HEK293 (cell line): ENCODE data around the gene CTSH.
A peak's percentile ranks its signal among the peaks of the same experiment; 100 is the strongest.

ENCODE experiments used
- HOXC10 ChIP-seq: sonication (generic); formaldehyde crosslinking; IDR thresholded peaks from 2 replicates; pipeline ENCODE4 v1.8.1; 2023; ENCODE audit warnings: mild to moderate bottlenecking, missing genetic modification reagents
- KLF9 ChIP-seq: fragments of 450-650 bp; formaldehyde crosslinking; IDR thresholded peaks from 2 replicates; pipeline ENCODE4 v1.5.1; 2016; ENCODE audit warnings: missing biosample characterization, missing genetic modification characterization, low read depth
- PATZ1 ChIP-seq: fragments of 450-650 bp; formaldehyde crosslinking; IDR thresholded peaks from 2 replicates; pipeline ENCODE4 v1.5.1; 2016; ENCODE audit warnings: missing biosample characterization, missing genetic modification characterization
- PBX3 ChIP-seq: sonication (generic); formaldehyde crosslinking; IDR thresholded peaks from 2 replicates; pipeline ENCODE4 v1.8.1; 2022; ENCODE audit warnings: mild to moderate bottlenecking, moderate library complexity, missing genetic modification reagents
- SCRT1 ChIP-seq: fragments of 450-650 bp; formaldehyde crosslinking; IDR thresholded peaks from 2 replicates; pipeline ENCODE4 v1.5.1; 2016; ENCODE audit warnings: missing biosample characterization, missing genetic modification characterization, borderline replicate concordance
- ZBTB8A ChIP-seq: fragments of 450-650 bp; formaldehyde crosslinking; IDR thresholded peaks from 2 replicates; pipeline ENCODE4 v1.5.1; 2016; ENCODE audit warnings: missing biosample characterization, missing genetic modification characterization
- ZEB2 ChIP-seq: fragments of 450-650 bp; formaldehyde crosslinking; IDR thresholded peaks from 2 replicates; pipeline ENCODE4 v1.5.1; 2016; ENCODE audit warnings: missing biosample characterization, missing genetic modification characterization
- ZNF121 ChIP-seq: fragments of 450-650 bp; formaldehyde crosslinking; IDR thresholded peaks from 2 replicates; pipeline ENCODE4 v1.5.1; 2016; ENCODE audit warnings: missing biosample characterization, missing genetic modification characterization
- ZNF133 ChIP-seq: fragments of 450-650 bp; formaldehyde crosslinking; IDR thresholded peaks from 2 replicates; pipeline ENCODE4 v1.5.1; 2016; ENCODE audit warnings: missing biosample characterization, missing genetic modification characterization
- ZNF223 ChIP-seq: fragments of 450-650 bp; formaldehyde crosslinking; IDR thresholded peaks from 2 replicates; pipeline ENCODE4 v1.5.1; 2016; ENCODE audit warnings: missing biosample characterization, missing genetic modification characterization
- ZNF248 ChIP-seq: fragments of 450-650 bp; formaldehyde crosslinking; IDR thresholded peaks from 2 replicates; pipeline ENCODE4 v1.5.1; 2017; ENCODE audit warnings: missing biosample characterization, missing genetic modification characterization
- ZNF335 ChIP-seq: fragments of 450-650 bp; formaldehyde crosslinking; conservative IDR thresholded peaks from 2 replicates; pipeline ENCODE4 v1.5.1; 2016; ENCODE audit warnings: missing biosample characterization, missing genetic modification characterization
- ZNF350 ChIP-seq: fragments of 450-650 bp; formaldehyde crosslinking; IDR thresholded peaks from 2 replicates; pipeline ENCODE4 v1.5.0; 2017; ENCODE audit warnings: missing biosample characterization, mild to moderate bottlenecking, missing genetic modification characterization
- ZNF394 ChIP-seq: fragments of 450-650 bp; formaldehyde crosslinking; IDR thresholded peaks from 2 replicates; pipeline ENCODE4 v1.5.1; 2016; ENCODE audit warnings: missing biosample characterization, missing genetic modification characterization, mild to moderate bottlenecking, moderate library complexity, borderline replicate concordance
- ZNF529 ChIP-seq: fragments of 450-650 bp; formaldehyde crosslinking; IDR thresholded peaks from 2 replicates; pipeline ENCODE4 v1.5.1; 2017; ENCODE audit warnings: missing genetic modification characterization, missing biosample characterization; ENCODE audit not compliant: insufficient replicate concordance
- ZNF548 ChIP-seq: fragments of 450-650 bp; formaldehyde crosslinking; IDR thresholded peaks from 2 replicates; pipeline ENCODE4 v1.5.1; 2016; ENCODE audit warnings: missing biosample characterization, missing genetic modification characterization
- ZNF560 ChIP-seq: fragments of 450-650 bp; formaldehyde crosslinking; IDR thresholded peaks from 2 replicates; pipeline ENCODE4 v1.5.1; 2017; ENCODE audit warnings: missing biosample characterization, missing genetic modification characterization, borderline replicate concordance
- ZNF621 ChIP-seq: fragments of 450-650 bp; formaldehyde crosslinking; IDR thresholded peaks from 2 replicates; pipeline ENCODE4 v1.5.1; 2017; ENCODE audit warnings: missing biosample characterization, missing genetic modification characterization
- ZNF626 ChIP-seq: fragments of 450-650 bp; sonication (Bioruptor Pico); formaldehyde crosslinking; IDR thresholded peaks from 2 replicates; pipeline ENCODE4 v1.5.1; 2018; ENCODE audit warnings: missing biosample characterization, missing genetic modification characterization, inconsistent platforms
- ZNF629 ChIP-seq: fragments of 450-650 bp; formaldehyde crosslinking; IDR thresholded peaks from 2 replicates; pipeline ENCODE4 v1.5.1; 2017; ENCODE audit warnings: missing biosample characterization, missing genetic modification characterization
- ZNF677 ChIP-seq: fragments of 450-650 bp; IDR thresholded peaks from 2 replicates; pipeline ENCODE4 v1.5.0; 2018; ENCODE audit warnings: missing biosample characterization, mild to moderate bottlenecking, missing genetic modification characterization, moderate library complexity
- ZNF747 ChIP-seq: fragments of 450-650 bp; formaldehyde crosslinking; IDR thresholded peaks from 2 replicates; pipeline ENCODE4 v1.5.1; 2016; ENCODE audit warnings: missing biosample characterization, missing genetic modification characterization
- ZNF777 ChIP-seq: fragments of 450-650 bp; formaldehyde crosslinking; IDR thresholded peaks from 2 replicates; pipeline ENCODE4 v1.5.1; 2017; ENCODE audit warnings: missing biosample characterization, missing genetic modification characterization, borderline replicate concordance
- ZNF785 ChIP-seq: fragments of 450-650 bp; formaldehyde crosslinking; IDR thresholded peaks from 2 replicates; pipeline ENCODE4 v1.5.1; 2016; ENCODE audit warnings: missing biosample characterization, missing genetic modification characterization
- TF ChIP-seq, protein P1 (sequence below): fragments of 450-650 bp; formaldehyde crosslinking; IDR thresholded peaks from 2 replicates; pipeline ENCODE4 v1.5.1; 2017; ENCODE audit warnings: missing biosample characterization, mild to moderate bottlenecking, missing genetic modification characterization, moderate library complexity
- TF ChIP-seq, protein P2 (sequence below): fragments of 450-650 bp; formaldehyde crosslinking; IDR thresholded peaks from 2 replicates; pipeline ENCODE4 v1.5.1; 2016; ENCODE audit warnings: missing biosample characterization, missing genetic modification characterization
- TF ChIP-seq, protein P3 (sequence below): fragments of 450-650 bp; formaldehyde crosslinking; IDR thresholded peaks from 2 replicates; pipeline ENCODE4 v1.5.1; 2016; ENCODE audit warnings: missing biosample characterization, missing genetic modification characterization, low read depth
- TF ChIP-seq, protein P4 (sequence below): fragments of 450-650 bp; formaldehyde crosslinking; IDR thresholded peaks from 2 replicates; pipeline ENCODE4 v1.5.1; 2016; ENCODE audit warnings: missing biosample characterization, missing genetic modification characterization

The CTSH gene

DNA sequence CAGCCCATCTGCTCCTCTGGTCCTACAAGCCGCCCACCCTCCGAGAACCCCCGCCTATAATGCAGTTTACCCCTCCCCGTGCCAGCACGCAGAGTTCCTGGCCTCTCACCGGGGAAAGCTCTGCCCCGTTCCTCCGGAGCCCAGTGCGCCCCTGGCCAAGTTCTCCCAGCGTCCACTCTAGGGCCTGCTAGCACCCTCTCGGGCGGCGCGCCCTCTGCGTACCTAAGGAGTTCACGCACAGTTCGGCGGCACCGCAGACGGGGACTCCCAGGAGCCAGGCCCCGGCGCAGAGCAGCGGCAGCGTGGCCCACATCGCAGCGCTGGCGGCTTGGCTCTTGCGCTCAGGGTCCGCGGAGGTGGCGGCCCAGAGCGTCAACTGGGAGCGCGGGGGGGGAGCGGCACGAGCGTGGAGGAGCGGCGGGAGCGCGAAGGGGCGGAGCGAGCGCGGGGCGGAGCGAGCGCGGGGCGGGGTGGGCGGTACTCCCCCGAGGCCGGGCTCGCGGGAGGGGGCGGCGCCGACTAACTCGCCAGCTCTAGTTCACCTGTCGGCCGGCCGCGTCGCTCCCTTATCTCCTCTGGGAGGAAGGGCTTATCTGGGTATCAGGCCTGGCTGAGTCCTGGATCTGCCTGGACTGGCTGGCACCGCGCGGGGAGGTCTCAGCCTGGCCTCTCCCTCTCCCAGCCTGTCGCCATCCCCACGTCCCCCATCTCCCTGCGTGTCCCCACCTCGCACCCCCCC lies at the start of gene CTSH (continued):
- TF ChIP-seq PATZ1 (0 out of 2 replicates have a peak, but pooled peaks have one; percentile 43), ZNF785 (tag by site-specific recombination) (0 out of 2 replicates have a peak, but pooled peaks have one; percentile 21), ZNF223 (no peak), ZNF335 (tag by site-specific recombination) (peak; percentile 32; the same call in 1 of the 2 replicates), KLF9 (tag by site-specific recombination) (no peak), ZNF560 (no peak), ZNF248 (tag by site-specific recombination) (no peak), ZNF626 (tag by site-specific recombination) (no peak), ZEB2 (tag by site-specific recombination) (no peak), ZNF747 (tag by site-specific recombination) (no peak), ZNF621 (tag by site-specific recombination) (no peak), ZNF133 (tag by site-specific recombination) (no peak), PBX3 (CRISPR knock-in tag) (no peak), SCRT1 (tag by site-specific recombination) (no peak), HOXC10 (CRISPR knock-in tag) (no peak), ZNF529 (no peak), ZNF548 (tag by site-specific recombination) (no peak), ZNF677 (no peak), ZNF394 (no peak), ZNF121 (tag by site-specific recombination) (peak; percentile 64; the same call in 1 of the 2 replicates), ZNF629 (no peak), ZBTB8A (no peak), ZNF350 (tag by site-specific recombination) (no peak), ZNF777 (tag by site-specific recombination) (no peak)
- TF ChIP-seq, protein P1, sequence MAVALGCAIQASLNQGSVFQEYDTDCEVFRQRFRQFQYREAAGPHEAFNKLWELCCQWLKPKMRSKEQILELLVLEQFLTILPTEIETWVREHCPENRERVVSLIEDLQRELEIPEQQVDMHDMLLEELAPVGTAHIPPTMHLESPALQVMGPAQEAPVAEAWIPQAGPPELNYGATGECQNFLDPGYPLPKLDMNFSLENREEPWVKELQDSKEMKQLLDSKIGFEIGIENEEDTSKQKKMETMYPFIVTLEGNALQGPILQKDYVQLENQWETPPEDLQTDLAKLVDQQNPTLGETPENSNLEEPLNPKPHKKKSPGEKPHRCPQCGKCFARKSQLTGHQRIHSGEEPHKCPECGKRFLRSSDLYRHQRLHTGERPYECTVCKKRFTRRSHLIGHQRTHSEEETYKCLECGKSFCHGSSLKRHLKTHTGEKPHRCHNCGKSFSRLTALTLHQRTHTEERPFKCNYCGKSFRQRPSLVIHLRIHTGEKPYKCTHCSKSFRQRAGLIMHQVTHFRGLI: no peak
- TF ChIP-seq, protein P2, sequence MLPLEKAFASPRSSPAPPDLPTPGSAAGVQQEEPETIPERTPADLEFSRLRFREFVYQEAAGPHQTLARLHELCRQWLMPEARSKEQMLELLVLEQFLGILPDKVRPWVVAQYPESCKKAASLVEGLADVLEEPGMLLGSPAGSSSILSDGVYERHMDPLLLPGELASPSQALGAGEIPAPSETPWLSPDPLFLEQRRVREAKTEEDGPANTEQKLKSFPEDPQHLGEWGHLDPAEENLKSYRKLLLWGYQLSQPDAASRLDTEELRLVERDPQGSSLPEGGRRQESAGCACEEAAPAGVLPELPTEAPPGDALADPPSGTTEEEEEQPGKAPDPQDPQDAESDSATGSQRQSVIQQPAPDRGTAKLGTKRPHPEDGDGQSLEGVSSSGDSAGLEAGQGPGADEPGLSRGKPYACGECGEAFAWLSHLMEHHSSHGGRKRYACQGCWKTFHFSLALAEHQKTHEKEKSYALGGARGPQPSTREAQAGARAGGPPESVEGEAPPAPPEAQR (tag by site-specific recombination): no peak
- TF ChIP-seq, protein P3, sequence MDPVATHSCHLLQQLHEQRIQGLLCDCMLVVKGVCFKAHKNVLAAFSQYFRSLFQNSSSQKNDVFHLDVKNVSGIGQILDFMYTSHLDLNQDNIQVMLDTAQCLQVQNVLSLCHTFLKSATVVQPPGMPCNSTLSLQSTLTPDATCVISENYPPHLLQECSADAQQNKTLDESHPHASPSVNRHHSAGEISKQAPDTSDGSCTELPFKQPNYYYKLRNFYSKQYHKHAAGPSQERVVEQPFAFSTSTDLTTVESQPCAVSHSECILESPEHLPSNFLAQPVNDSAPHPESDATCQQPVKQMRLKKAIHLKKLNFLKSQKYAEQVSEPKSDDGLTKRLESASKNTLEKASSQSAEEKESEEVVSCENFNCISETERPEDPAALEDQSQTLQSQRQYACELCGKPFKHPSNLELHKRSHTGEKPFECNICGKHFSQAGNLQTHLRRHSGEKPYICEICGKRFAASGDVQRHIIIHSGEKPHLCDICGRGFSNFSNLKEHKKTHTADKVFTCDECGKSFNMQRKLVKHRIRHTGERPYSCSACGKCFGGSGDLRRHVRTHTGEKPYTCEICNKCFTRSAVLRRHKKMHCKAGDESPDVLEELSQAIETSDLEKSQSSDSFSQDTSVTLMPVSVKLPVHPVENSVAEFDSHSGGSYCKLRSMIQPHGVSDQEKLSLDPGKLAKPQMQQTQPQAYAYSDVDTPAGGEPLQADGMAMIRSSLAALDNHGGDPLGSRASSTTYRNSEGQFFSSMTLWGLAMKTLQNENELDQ (tag by site-specific recombination): no peak
- TF ChIP-seq, protein P4, sequence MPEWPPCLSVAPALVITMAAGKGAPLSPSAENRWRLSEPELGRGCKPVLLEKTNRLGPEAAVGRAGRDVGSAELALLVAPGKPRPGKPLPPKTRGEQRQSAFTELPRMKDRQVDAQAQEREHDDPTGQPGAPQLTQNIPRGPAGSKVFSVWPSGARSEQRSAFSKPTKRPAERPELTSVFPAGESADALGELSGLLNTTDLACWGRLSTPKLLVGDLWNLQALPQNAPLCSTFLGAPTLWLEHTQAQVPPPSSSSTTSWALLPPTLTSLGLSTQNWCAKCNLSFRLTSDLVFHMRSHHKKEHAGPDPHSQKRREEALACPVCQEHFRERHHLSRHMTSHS (tag by site-specific recombination): no peak
